Stimulated activated CD8-positive, alpha-beta memory T cell treated with anti-CD3 and anti-CD28 coated beads, Interleukin-15, amount 100 ng/mL, for 48 hours (primary cell): Measurements from ENCODE around the gene APPL1.

ENCODE experiments used
- DNase-seq, 2 donors: peaks; one replicate each; pipeline ENCODE4 v3.0.0-alpha.2; 2020; ENCODE audit warnings: low read depth in 2 of 2

Gene APPL1, protein sequence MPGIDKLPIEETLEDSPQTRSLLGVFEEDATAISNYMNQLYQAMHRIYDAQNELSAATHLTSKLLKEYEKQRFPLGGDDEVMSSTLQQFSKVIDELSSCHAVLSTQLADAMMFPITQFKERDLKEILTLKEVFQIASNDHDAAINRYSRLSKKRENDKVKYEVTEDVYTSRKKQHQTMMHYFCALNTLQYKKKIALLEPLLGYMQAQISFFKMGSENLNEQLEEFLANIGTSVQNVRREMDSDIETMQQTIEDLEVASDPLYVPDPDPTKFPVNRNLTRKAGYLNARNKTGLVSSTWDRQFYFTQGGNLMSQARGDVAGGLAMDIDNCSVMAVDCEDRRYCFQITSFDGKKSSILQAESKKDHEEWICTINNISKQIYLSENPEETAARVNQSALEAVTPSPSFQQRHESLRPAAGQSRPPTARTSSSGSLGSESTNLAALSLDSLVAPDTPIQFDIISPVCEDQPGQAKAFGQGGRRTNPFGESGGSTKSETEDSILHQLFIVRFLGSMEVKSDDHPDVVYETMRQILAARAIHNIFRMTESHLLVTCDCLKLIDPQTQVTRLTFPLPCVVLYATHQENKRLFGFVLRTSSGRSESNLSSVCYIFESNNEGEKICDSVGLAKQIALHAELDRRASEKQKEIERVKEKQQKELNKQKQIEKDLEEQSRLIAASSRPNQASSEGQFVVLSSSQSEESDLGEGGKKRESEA

DNA sequence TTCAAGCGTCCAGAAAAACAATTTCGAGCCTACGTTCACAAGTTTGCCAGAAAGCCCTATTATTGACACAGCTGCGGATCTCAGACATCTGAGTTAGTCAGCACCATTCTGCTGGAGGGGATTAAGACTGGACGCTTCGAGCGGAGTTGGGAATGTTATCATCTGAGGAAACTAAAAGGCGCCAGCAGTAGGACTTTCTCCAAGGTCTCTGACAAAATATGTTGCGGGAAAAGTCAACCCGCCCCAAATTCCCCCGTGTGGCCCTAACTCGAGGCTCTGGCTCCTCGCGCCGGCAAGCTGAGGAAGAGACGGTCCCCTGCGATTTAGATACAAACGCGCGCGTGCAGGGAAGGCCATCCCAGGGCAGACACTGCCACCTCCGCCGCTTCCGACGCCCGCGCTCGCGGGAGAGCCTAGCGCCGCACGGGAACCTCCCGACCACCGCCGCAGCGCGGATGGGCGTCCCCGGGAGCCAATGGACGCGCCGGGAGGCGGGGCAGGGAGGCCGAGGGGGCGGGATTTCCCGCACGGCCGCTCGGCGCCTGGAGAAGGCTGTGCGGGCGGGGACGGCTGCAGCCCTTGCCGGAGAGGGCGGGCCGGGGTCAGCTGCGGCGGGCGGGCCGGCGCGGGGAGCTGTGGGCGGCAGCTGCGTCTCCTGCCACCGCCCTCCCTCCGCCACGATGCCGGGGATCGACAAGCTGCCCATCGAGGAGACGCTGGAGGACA lies at the start of gene APPL1:
Gene APPL1, plus strand, starts transcription at position 526 of the 726 bp plus-strand sequence. Its CDS starts 155 bp downstream, at position 681.
- DNase-seq = peak; percentile 90

GRCh38 chr3:57179580-57180410 lies 47.7 kb upstream of the APPL1 start:
- no peak for DNase-seq

DNA sequence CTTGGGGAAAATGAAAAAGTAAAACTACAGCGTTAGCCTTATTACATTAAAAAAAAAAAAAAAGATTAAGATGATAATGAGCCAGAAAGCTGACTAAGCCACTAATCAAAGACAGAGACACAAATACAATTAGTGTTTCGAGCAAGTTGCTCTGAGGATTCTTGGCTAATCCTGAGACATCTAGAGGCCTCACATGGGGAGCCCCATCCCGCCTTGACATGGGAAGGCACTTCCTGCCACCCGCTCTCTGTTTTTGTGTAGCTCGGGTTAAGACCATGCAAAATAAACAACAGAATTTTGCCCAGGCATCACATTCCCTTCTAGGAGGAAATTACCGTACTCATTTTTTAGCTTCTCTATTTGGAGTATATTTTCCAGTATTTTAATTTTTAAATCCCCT lies 43.0 kb upstream of the APPL1 start:
- no peak for DNase-seq

GRCh38 chr3:57192028-57192427 lies 35.5 kb upstream of the APPL1 start:
- no peak for DNase-seq

GRCh38 chr3:57194641-57195040 lies 32.9 kb upstream of the APPL1 start:
- no peak for DNase-seq

GRCh38 chr3:57199895-57200297 lies 27.6 kb upstream of the APPL1 start, which contains the start of gene HESX1:
HESX1 (minus strand) TSS chr3:57199978; CDS start chr3:57199918, 60 bp downstream.
- no peak for DNase-seq

DNA sequence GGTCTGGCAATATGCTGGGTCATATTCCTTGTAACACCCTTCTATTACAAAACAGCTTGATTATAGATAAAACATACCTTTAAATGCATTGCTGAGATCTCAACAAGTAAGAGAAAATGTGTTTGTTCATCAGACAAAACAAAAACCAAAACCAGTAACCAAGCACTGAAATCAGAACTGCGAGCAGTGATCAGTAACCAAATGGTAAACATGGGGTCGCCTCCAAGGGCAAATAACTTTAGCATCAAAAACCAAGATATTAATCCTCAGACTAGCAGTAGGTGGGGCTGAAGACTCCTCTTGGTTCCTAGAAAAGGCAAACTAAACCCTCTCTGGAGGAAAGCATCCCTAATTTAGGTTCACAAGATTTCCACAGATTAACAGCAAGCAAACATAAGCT lies 21.1 kb upstream of the APPL1 start:
- no peak for DNase-seq

- DNase-seq = no peak
Measured at GRCh38 chr3:57221883-57222282, 5.6 kb upstream of the APPL1 start.

DNA sequence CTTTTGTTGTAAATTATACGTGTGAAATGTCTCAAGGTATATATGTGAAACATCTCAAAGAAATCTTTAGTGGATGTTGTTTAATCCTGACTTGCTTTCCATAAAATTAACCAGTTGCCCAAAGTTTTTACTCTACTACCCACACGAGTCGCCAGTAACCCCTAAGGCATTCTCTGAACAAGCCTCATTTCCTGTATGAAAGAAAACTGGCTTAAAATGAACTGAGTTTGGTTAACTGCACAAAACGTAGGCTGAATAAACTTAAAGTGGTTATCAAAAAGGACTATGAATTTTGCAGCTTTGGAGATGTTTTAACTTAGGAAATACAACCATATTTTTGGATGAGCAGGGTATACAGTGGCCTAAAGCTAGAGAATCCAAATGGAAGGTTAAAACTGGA lies 2.7 kb upstream of the APPL1 start:
- no peak for DNase-seq

DNA sequence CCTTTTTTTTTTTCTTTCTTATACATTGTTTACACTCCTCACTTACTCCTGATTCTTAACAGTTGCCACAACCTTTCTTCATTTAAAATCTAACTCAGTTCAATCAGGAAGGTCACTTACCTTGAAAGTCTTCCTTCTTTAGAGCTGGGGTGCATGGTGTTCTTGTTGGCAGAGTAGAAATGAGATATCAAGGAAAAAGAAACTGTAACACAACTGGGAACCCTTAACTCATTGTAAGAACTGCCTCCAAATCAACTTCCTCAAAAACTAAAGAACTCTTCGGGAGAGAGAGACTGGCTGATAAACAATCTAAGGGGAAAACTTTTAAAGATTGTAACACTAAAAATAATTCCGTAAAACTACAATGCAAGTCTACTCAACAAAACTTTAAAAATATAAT lies 1.4 kb upstream of the APPL1 start:
- DNase-seq = no peak

DNA sequence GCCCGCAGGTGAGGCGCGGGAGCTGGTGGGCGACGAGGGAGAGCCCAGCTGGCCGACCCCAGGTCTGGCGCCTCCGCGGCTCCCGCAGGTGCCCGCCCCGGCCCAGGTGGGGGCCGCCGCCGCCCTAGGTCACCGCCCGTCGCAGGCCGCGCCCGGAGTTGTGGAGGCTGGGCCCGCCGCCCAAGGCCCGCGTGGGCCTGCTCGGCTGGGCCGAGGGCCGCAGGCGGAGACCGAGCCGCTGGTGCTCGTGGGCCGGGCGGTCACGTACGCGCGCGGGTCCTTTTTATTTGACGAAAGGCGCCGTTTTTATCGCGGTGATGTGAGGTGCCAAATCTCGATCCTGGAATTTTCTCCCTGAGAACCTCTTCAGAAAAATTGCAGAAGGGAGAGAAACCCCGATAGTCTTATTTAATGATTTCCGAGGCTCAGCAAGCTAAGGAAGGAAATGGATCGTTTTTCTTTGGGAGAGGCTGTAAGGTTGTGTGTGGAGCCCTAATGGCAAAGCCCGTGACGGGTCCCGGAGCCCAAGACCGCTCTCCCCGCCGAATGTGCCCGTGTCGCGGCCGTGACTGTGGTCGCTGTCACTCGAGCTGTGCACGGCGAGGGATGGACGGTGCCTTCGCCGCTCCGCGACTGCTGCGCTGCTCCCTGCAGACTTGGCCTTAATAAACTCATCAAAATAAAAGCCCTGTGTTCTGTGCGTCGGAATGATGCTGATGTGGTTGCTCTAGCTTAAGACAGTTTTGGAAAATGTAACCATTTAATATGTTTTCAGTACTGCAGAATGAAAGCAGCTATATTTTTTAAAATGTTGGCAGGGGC lies 612 bp downstream of the APPL1 start:
- peak in 1 of 2 donors; percentile 15 for DNase-seq

GRCh38 chr3:57230006-57230405 lies 2.5 kb downstream of the APPL1 start:
- DNase-seq = no peak

DNA sequence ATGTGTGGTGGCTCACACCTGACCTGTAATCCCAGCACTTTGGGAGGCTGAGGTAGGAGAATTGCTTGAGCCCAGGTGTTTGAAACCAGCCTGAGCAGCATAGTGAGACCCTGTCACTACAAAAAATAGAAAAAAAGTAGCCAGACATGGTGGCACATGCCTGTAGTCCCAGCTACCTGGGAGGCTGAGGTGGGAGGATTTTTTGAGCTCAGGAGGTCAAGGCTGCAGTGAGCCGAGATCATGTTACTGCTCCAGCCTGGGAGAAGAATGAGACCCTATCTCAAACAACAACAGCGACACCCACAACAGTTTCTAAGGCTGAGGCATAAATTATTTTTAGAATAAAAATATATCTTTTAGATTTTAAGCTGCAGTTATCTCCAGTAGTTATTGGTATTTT lies 6.3 kb downstream of the APPL1 start:
- DNase-seq = no peak

GRCh38 chr3:57234613-57235575 lies 7.4 kb downstream of the APPL1 start:
- no peak for DNase-seq

GRCh38 chr3:57244946-57245345 lies 17.4 kb downstream of the APPL1 start:
- no peak for DNase-seq

DNA sequence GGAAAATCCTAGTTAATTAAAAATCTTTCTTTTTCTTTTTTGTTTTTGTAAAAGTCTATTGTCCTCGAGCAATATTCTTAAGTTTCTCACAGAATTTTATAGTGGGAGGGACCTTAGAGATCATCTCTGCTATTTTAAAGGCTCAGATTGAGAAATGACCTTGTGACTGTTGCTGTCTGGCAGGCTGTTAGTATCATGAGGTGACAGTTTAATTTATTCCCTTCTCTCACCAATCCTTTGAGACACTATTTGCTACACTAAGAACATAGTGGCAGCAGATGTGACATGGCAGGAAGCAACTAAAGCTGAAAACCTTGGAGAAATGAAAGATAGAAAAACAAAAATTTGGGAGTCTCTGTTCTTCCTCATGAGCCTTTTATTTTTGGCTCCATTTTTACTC lies 24.9 kb downstream of the APPL1 start:
- DNase-seq = no peak

GRCh38 chr3:57256844-57257243 lies 29.3 kb downstream of the APPL1 start:
- DNase-seq = no peak

GRCh38 chr3:57257678-57258077 lies 30.1 kb downstream of the APPL1 start:
- no peak for DNase-seq

DNA sequence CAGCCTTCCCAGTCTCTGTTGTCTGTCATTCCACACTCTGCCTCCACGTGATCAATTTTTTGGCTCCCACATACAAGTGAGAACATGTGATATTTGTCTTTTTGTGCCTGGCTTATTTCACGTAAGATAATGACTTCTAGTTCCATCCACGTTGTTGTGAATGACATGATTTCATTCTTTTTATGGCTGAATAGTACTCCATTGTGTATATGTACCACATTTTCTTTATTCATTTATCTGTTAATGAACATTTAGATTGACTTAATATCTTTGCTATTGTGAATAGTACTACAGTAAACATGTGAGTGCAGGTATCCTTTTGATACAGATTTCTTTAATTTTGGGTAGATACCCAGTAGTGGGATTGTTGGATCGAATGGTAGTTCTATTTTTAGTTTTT lies 33.6 kb downstream of the APPL1 start:
- no peak for DNase-seq
